Uterus (tissue), 4 donors: ENCODE data around the gene PLEKHG4B. TPM values are rescaled to one million over a fixed set of nuclear protein-coding genes. Genes with fewer than 3 reads are reported as not detected.

Source experiments
- DNase-seq, 2 donors: peaks; one replicate each; pipeline ENCODE4 v3.0.0-alpha.2; 2019 to 2020
- H3K27ac ChIP-seq, 2 donors: fragments of 200-600 bp; sonication (generic); 1 replicate in 1 of 2; 2 replicates in 1 of 2; pipeline ENCODE4 v1.5.1; 2016 to 2018
- H3K27me3 ChIP-seq, 2 donors: fragments of 200-600 bp; sonication (generic); one replicate each; pipeline ENCODE4 v1.5.1; 2018 to 2019; ENCODE audit warnings: control low read depth in 1 of 2
- H3K36me3 ChIP-seq, 2 donors: fragments of 200-600 bp; sonication (generic); one replicate each; pipeline ENCODE4 v1.5.1; 2019; ENCODE audit warnings: control low read depth in 1 of 2
- H3K4me1 ChIP-seq, 2 donors: fragments of 200-600 bp; sonication (generic); one replicate each; pipeline ENCODE4 v1.5.1; 2018 to 2019; ENCODE audit warnings: control low read depth in 1 of 2
- H3K4me3 ChIP-seq, 2 donors: fragments of 200-600 bp; sonication (generic); 1 replicate in 1 of 2; 2 replicates in 1 of 2; pipeline ENCODE4 v1.5.1; 2018 to 2019; ENCODE audit warnings: mild to moderate bottlenecking in 1 of 2
- H3K9me3 ChIP-seq, 2 donors: fragments of 200-600 bp; sonication (generic); one replicate each; pipeline ENCODE4 v1.5.1; 2019; ENCODE audit warnings: control low read depth in 1 of 2
- POLR2A ChIP-seq, 2 donors: fragments of 450-650 bp; IDR thresholded peaks; one replicate each; pipeline ENCODE4 v1.6.1; 2016; ENCODE audit warnings: antibody characterized with exemption in 2 of 2, mild to moderate bottlenecking in 1 of 2, moderate library complexity in 1 of 2
- intact Hi-C: fragments of 100-400 bp; cut with DNase I; formaldehyde crosslinking; loops from one replicate; pipeline ENCODE4 v1.15.1; 2023; ENCODE audit warnings: low total_unique reads
- total RNA-seq, 4 donors: library from RNA; depleted of rRNA in 3 of 4; stranded (reverse); fragments of >200 nt in 3 of 4; gene quantifications; one replicate each; pipeline versions ENCODE4 v1.1.0 to v1.2.4, GENCODE V29; 2014 to 2023
- TF ChIP-seq, protein P1 (sequence below), 4 experiments: fragments of 200-600 bp in 2 of 4; fragments of 450-650 bp in 2 of 4; sonication (generic) in 2 of 4; IDR thresholded peaks; one replicate each; pipeline ENCODE4 v1.5.1; 2016 to 2019; ENCODE audit warnings: antibody characterized with exemption in 4 of 4, mild to moderate bottlenecking in 2 of 4, moderate library complexity in 1 of 4
- donor health status: DM: yes; HTN: yes; CAD: no.

PLEKHG4B gene
- total RNA-seq, 4 donors from 2014 or later: under 0.01 to 8.3 (median 0.37) TPM; not detected in 1

DNA sequence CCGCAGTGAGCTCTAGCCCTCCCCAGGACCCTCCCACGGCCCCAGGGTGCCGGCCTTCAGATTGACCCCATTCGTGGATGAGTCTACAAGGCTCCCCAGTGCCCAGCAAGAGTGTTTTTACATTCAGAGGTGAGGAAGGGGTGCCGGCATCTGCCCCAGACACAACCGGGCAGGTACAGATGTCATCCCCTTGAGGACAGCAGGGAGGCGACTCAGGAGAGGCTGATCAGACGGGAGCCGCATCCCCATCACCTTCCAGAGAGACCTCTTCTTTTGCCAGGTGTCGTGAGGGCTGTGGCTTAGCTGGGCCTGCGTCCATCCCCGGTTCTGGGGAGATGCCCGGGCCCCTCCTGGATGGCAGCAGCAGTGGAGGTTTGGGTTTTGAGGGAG, 95.1 kb downstream of the PLEKHG4B start:
- DNase-seq: no peak
- no peaks in the 10 kb centered on the region for H3K9me3 ChIP-seq
- no peaks in the 10 kb centered on the region for H3K27me3 ChIP-seq
- intact Hi-C loops: no loop called here
- H3K27ac ChIP-seq: no peak overlapping the region
- H3K4me1 ChIP-seq: peaks cover 0 to 4% of the 10 kb centered on the region in 2 donors
- H3K4me3 ChIP-seq: no peak overlapping the region
- TF ChIP-seq, protein P1, sequence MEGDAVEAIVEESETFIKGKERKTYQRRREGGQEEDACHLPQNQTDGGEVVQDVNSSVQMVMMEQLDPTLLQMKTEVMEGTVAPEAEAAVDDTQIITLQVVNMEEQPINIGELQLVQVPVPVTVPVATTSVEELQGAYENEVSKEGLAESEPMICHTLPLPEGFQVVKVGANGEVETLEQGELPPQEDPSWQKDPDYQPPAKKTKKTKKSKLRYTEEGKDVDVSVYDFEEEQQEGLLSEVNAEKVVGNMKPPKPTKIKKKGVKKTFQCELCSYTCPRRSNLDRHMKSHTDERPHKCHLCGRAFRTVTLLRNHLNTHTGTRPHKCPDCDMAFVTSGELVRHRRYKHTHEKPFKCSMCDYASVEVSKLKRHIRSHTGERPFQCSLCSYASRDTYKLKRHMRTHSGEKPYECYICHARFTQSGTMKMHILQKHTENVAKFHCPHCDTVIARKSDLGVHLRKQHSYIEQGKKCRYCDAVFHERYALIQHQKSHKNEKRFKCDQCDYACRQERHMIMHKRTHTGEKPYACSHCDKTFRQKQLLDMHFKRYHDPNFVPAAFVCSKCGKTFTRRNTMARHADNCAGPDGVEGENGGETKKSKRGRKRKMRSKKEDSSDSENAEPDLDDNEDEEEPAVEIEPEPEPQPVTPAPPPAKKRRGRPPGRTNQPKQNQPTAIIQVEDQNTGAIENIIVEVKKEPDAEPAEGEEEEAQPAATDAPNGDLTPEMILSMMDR (IDR thresholded peaks at IDR 0.05): no peak
- no peak for TF ChIP-seq POLR2A (IDR thresholded peaks at IDR 0.05)
- H3K36me3 ChIP-seq: no peaks in the 10 kb centered on the region

GRCh38 chr5:187617-188451, 95.9 kb downstream of the PLEKHG4B start:
- intact Hi-C loops: no loop called here
- peak overlapping the region in 1 of 2 donors; percentile 20 for H3K4me3 ChIP-seq
- H3K27ac ChIP-seq: no peak overlapping the region
- DNase-seq: no peak
- TF ChIP-seq, protein P1 (IDR thresholded peaks at IDR 0.05): no peak
- no peak for TF ChIP-seq POLR2A (IDR thresholded peaks at IDR 0.05)
- no peaks in the 10 kb centered on the region for H3K9me3 ChIP-seq
- no peaks in the 10 kb centered on the region for H3K36me3 ChIP-seq
- no peaks in the 10 kb centered on the region for H3K27me3 ChIP-seq
- peaks cover 0 to 4% of the 10 kb centered on the region in 2 donors for H3K4me1 ChIP-seq

GRCh38 chr5:188488-189481, 96.8 kb downstream of the PLEKHG4B start:
- no peak overlapping the region for H3K27ac ChIP-seq
- H3K4me3 ChIP-seq: peak overlapping the region in 1 of 2 donors; percentile 20
- DNase-seq: peak; percentile 76 to 87
- TF ChIP-seq POLR2A (IDR thresholded peaks at IDR 0.05): no peak
- TF ChIP-seq, protein P1 (IDR thresholded peaks at IDR 0.05): peak; percentile 81 to 88 (median 87)
- peaks cover 0 to 4% of the 10 kb centered on the region in 2 donors for H3K4me1 ChIP-seq
- no peaks in the 10 kb centered on the region for H3K9me3 ChIP-seq
- no peaks in the 10 kb centered on the region for H3K27me3 ChIP-seq
- no peaks in the 10 kb centered on the region for H3K36me3 ChIP-seq
- intact Hi-C loops: no loop called here

DNA sequence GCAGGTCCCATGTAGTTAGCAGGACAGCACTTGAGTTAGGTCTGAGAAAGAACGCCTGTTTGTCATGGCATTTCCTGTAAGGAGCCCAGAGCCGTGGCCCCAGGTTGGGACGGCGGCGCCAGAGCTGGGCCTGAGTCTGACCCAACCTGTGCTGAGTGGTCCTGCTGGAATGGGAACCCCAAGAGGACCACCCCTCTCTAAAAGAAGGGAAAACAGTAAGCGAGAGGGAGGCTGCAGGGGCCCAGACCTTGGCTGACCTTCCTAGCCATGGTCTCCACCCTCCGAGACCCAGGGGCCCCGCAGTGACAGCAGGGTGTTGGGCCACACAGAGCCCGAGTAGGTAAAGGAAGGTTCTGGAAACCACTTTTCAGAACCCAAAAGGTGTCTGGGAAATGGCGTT, 97.5 kb downstream of the PLEKHG4B start:
- no peaks in the 10 kb centered on the region for H3K36me3 ChIP-seq
- H3K4me1 ChIP-seq: peaks cover 0 to 4% of the 10 kb centered on the region in 2 donors
- H3K9me3 ChIP-seq: no peaks in the 10 kb centered on the region
- intact Hi-C loops: no loop called here
- no peak overlapping the region for H3K4me3 ChIP-seq
- TF ChIP-seq, protein P1 (IDR thresholded peaks at IDR 0.05): no peak
- no peak for TF ChIP-seq POLR2A (IDR thresholded peaks at IDR 0.05)
- no peak overlapping the region for H3K27ac ChIP-seq
- no peak for DNase-seq
- H3K27me3 ChIP-seq: no peaks in the 10 kb centered on the region
